GM12891 (cell line): ENCODE measurements around the gene EHMT2.

ENCODE experiments used
- DNase-seq: peaks from one replicate; pipeline ENCODE4 v3.0.0; 2011; ENCODE audit warnings: low spot score; ENCODE audit not compliant: insufficient read length
- FAIRE-seq: peaks from 2 replicates; lab custom pipeline; 2011; peaks lifted over from hg19 to GRCh38; lab: Jason Lieb, UNC
- PAX5 ChIP-seq: IDR thresholded peaks from 2 replicates; pipeline ENCODE4 v1.6.1; 2011; ENCODE audit warnings: low read length, moderate library complexity, mild to moderate bottlenecking; ENCODE audit not compliant: insufficient read depth, severe bottlenecking
- POLR2A ChIP-seq: IDR thresholded peaks from 2 replicates; pipeline ENCODE4 v1.6.1; 2011; ENCODE audit warnings: low read depth, low read length, control low read depth
- POLR2AphosphoS5 ChIP-seq: IDR thresholded peaks from 2 replicates; pipeline ENCODE4 v1.6.1; 2011; ENCODE audit warnings: low read depth, low read length, control low read depth
- POU2F2 ChIP-seq: IDR thresholded peaks from 2 replicates; pipeline ENCODE4 v1.6.1; 2011; ENCODE audit warnings: low read depth, mild to moderate bottlenecking, control low read depth, low read length, moderate library complexity
- SPI1 ChIP-seq: IDR thresholded peaks from 2 replicates; pipeline ENCODE4 v1.6.1; 2011; ENCODE audit warnings: low read depth, low read length, control low read depth
- TAF1 ChIP-seq: IDR thresholded peaks from 2 replicates; pipeline ENCODE4 v1.6.1; 2011; ENCODE audit warnings: low read depth, low read length, control low read depth

The EHMT2 gene

DNA sequence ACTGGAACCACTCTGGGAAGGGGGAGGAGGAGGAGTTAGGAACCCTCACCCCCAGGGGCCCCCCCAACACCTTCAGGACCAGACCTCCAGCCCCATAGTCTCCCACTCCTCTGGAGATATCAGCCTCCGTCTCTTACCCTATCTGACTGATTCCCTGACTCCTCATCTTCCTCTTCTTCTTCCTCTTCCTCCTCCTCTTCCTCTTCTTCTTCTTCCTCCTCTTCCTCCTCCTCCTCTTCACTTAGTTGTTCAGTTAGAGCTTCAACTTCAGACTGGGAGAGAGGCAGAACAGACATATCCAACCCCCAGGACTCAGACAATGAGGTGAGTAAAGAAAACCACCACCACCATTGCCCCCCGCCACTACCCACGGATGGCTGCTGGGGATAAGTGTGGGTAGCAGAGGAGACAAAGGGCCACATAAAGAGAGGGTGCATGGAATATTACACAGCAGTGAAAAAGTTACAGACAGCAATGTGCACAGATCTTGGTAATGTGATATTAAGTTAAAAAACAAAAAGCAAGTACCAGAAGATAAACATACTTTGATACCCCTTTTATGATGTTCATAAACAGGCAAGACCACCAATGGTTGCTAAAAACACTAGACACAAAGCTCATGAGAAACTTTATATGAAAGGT is 8.0 kb downstream of the EHMT2 start:
- TF ChIP-seq SPI1 (no peak), POU2F2 (no peak), TAF1 (no peak), POLR2AphosphoS5 (no peak), POLR2A (no peak), PAX5 (no peak)
- FAIRE-seq: no peak
- DNase-seq: no peak

DNA sequence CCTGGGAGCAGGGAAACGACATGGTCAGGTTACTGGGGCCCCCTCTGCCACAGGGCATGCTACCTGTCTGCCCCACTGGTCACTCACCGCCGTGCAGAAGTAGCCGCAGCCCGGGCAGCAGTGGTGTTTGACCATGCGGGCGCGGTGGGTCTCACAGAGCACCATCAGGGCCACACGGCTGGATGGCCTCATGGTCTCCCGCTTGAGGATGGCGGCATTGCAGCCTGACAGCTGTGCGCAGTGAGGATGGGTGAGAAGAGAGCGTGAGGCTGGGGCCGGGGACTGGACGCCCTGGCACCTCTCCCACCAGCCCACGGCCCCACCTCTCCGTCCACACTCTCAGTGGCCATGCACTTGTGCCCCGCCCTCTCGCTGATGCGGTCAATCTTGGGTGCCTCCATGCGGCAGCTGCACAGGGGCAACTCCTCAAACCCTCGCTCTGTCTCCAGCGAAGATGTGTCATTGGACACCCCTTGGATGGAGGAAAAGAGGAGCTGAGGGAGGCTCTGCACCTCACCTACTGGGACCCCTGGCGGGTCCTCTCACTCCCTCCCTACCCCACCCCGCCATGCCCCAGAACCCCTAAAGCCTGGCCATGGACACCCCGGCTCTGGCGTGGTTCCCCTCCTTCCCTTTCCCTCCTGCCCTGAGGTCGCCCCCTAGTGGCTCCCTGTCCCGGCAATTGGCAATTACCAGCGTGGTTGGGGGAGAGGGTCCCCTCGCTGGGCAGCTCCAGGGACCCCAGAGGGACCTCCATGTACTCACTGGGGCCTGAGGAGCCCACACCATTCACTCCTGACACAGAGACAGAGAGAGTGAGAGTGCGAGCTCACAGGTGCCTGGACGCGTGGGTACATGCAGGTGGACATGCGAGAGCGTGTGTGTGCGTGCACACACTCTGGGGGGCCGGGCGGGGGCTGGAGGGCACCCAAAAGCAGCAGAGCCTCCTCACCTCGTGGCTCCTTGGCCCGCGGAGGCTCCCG is 8.9 kb downstream of the EHMT2 start:
- no peak for TF ChIP-seq TAF1
- no peak for TF ChIP-seq SPI1
- TF ChIP-seq POLR2A: no peak
- TF ChIP-seq POLR2AphosphoS5: no peak
- no peak for TF ChIP-seq PAX5
- TF ChIP-seq POU2F2: no peak; the same call in 1 of the 2 replicates
- DNase-seq: peak; percentile 76
- FAIRE-seq: peak; percentile 23

DNA sequence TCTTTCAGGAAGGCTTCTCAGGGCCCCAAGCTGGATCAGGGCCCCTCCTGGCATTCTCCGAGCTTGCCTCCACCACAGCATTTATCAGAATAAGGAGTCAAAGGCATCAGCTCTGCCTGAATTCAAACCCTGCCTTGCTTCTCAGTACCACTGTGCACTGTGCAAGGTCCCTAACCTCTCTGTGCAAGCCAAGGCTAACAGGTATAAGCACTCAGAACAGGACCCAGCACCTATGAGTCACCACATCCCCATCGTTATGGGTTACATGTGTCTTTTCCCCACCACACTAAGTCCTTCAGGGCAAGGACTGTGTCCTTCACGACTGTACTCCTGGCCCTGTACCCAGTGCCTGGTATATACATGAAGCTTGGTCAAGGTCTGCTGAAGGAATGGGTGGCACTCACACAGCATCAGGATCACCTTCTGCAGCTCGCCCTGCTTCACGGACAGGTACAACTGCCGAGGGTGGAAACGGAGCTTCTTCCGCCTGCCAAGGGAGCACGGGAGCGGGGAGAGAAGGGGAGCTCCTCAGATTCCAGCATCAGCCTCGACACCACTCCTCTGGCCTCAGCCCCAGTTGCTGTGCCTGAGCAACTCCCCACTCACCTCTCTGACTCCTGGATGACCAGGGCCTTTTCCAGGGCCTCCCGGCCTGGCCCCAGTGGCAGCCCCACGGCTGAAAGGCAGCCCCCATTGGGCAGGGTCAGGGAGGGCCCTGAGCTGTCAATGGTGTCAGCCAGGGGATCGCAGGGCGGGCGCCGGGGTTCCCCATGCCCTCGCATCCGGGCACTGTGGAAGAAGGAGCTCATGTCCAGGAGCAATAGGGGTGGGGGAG is 10.1 kb downstream of the EHMT2 start:
- no peak for FAIRE-seq
- no peak for DNase-seq
- no peak for TF ChIP-seq POLR2AphosphoS5
- TF ChIP-seq POU2F2: no peak
- no peak for TF ChIP-seq SPI1

- FAIRE-seq (no peak), DNase-seq (no peak)
- TF ChIP-seq TAF1: no peak
- TF ChIP-seq PAX5: no peak
- no peak for TF ChIP-seq SPI1
- no peak for TF ChIP-seq POLR2A
- TF ChIP-seq POLR2AphosphoS5: no peak
- TF ChIP-seq POU2F2: no peak
Measured at GRCh38 chr6:31886541-31886991, 10.9 kb downstream of the EHMT2 start.

GRCh38 chr6:31884528-31885035 is 12.9 kb downstream of the EHMT2 start:
- TF ChIP-seq POU2F2 (no peak), SPI1 (no peak), TAF1 (no peak), POLR2A (no peak), PAX5 (no peak), POLR2AphosphoS5 (no peak)
- DNase-seq (no peak), FAIRE-seq (no peak)

- TF ChIP-seq PAX5 (no peak), POLR2A (no peak), POU2F2 (no peak), TAF1 (no peak), POLR2AphosphoS5 (no peak), SPI1 (no peak)
- DNase-seq (no peak), FAIRE-seq (no peak)
Measured at GRCh38 chr6:31883676-31884075, 13.8 kb downstream of the EHMT2 start.

DNA sequence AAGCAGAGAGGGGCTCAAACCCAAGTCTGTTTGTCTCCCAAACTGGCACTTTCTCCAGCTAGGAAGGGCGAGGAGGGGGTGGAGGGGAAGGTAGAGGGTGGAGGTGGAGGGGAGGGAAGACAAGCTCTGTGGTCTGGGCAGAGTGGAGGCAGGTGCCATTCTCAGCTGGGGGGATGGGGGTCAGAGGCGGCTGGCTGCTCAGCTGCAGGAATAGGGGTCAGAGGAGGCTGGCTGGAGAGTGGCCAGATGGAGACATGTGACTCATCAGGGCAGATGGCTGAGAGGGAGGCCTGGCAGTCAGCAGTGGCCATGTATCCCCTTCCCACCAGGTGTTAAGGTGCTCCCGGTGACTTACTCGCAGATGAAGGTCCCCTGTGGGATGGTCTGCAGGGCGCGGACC is 15.2 kb downstream of the EHMT2 start:
- TF ChIP-seq TAF1: no peak
- TF ChIP-seq POU2F2: no peak
- no peak for TF ChIP-seq SPI1
- no peak for TF ChIP-seq PAX5
- no peak for FAIRE-seq
- no peak for DNase-seq

- DNase-seq: no peak
- FAIRE-seq: no peak
- no peak for TF ChIP-seq PAX5
Measured at GRCh38 chr6:31881136-31881859, 16.2 kb downstream of the EHMT2 start.

GRCh38 chr6:31880616-31881015 is 16.9 kb downstream of the EHMT2 start:
- no peak for FAIRE-seq
- no peak for TF ChIP-seq POLR2AphosphoS5
- TF ChIP-seq SPI1: no peak
- no peak for TF ChIP-seq POU2F2
- TF ChIP-seq PAX5: no peak
- no peak for TF ChIP-seq TAF1
- TF ChIP-seq POLR2A: no peak
- no peak for DNase-seq
